Measurements from ENCODE around the gene VSTM2A. TPM values are rescaled to one million over a fixed set of nuclear protein-coding genes. Genes with fewer than 3 reads are reported as not detected.

The VSTM2A gene
- total RNA-seq, 1 experiment from 2014 or later: not detected

DNA sequence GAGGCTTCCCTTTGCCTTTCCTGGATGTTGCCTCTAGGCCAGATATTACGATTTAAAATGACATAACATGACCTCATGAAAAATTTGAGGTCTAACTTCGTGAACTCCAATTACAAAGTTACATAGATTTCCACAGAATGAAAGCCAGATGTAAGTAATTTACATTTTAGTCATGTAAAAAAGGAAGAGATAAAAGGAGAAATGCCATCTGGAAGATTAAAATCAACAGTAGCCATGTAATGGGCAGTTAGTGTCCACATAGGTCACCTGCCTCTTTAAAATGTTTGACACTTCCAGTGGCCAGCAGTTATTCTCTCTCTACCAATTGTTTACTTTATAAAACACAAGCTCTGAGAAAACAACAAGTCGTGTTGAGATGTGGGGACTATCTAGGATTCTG lies 4.1 kb upstream of the VSTM2A start:
- CTCF ChIA-PET: no interaction called here
- no peaks in the 10 kb centered on the region for H3K4me1 ChIP-seq (replicated peaks; ENCODE audit: insufficient read depth)

DNA sequence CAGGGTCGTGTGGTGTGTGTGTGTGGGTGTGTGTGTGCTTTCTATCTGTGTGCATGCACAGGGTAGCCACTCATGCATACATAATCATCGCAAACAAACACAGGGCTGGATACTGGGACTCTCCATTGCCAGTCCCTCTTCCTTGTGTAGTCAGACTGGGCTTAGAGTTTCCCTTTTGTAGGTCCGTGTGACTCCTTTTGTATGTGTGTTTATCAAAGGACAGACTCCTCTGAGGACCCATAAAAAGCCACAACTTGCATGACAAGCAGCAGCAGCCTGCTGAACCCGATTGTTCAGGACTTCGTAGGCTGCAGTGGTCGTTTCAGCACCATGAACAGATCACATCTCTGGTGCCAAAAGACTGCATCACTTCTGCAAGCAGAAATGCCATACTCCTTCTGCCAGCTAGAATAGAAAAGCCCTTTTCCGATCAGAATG lies 895 bp downstream of the VSTM2A start:
- H3K9me2 ChIP-seq (ENCODE audit: insufficient read depth): no peaks in the 10 kb centered on the region
- intact Hi-C loops (cut with micrococcal nuclease; ENCODE audit: unreplicated experiment): no loop called here
- no peaks in the 10 kb centered on the region for H3K79me2 ChIP-seq (ENCODE audit: low read depth)
- H3K9me3 ChIP-seq (ENCODE audit: insufficient read depth, low read depth): no peaks in the 10 kb centered on the region
- no peaks in the 10 kb centered on the region for H3F3A ChIP-seq (ENCODE audit: insufficient read depth, low read depth)
- ChIA-PET POLR2A (ENCODE audit: unreplicated experiment) (no interaction called here), CTCF (no interaction called here)
- no peaks in the 10 kb centered on the region for H3K36me3 ChIP-seq (ENCODE audit: low read depth)
- H3K27me3 ChIP-seq (ENCODE audit: insufficient read depth, low read depth): peaks cover 63% of the 10 kb centered on the region
- no peak overlapping the region for H2AFZ ChIP-seq
- no peak for DNase-seq
- H3K27ac ChIP-seq: no peak overlapping the region
- no TSS peak for BruUV-seq (replicated peaks)
- no peaks in the 10 kb centered on the region for H4K20me1 ChIP-seq (ENCODE audit: insufficient read depth)
- H3K4me1 ChIP-seq (replicated peaks; ENCODE audit: insufficient read depth): no peaks in the 10 kb centered on the region
- no peak for TF ChIP-seq CTCF (conservative IDR thresholded peaks at IDR 0.05)
- TF ChIP-seq EZH2 (IDR thresholded peaks at IDR 0.05; ENCODE audit: low read depth): no peak
- no peak overlapping the region for H3K4me3 ChIP-seq
- no peak overlapping the region for H3K4me2 ChIP-seq

More for the DNA sequence above, 4.1 kb upstream of the VSTM2A start:
- no peak for DNase-seq
- Histone ChIP-seq H3K27ac (no peak overlapping the region), H3F3A (ENCODE audit: insufficient read depth, low read depth) (no peaks in the 10 kb centered on the region), H3K79me2 (ENCODE audit: low read depth) (no peaks in the 10 kb centered on the region), H3K9me3 (ENCODE audit: insufficient read depth, low read depth) (no peaks in the 10 kb centered on the region), H3K9me2 (ENCODE audit: insufficient read depth) (no peaks in the 10 kb centered on the region), H4K20me1 (ENCODE audit: insufficient read depth) (no peaks in the 10 kb centered on the region), H3K27me3 (ENCODE audit: insufficient read depth, low read depth) (peaks cover 60% of the 10 kb centered on the region), H3K4me2 (no peak overlapping the region), H2AFZ (no peak overlapping the region), H3K4me3 (no peak overlapping the region), H3K36me3 (ENCODE audit: low read depth) (no peaks in the 10 kb centered on the region)
- no TSS peak for BruUV-seq (replicated peaks)
- no peak for TF ChIP-seq EZH2 (IDR thresholded peaks at IDR 0.05; ENCODE audit: low read depth)
- TF ChIP-seq CTCF (conservative IDR thresholded peaks at IDR 0.05): no peak
- intact Hi-C loops (cut with micrococcal nuclease; ENCODE audit: unreplicated experiment): no loop called here
- POLR2A ChIA-PET (ENCODE audit: unreplicated experiment): no interaction called here

DNA sequence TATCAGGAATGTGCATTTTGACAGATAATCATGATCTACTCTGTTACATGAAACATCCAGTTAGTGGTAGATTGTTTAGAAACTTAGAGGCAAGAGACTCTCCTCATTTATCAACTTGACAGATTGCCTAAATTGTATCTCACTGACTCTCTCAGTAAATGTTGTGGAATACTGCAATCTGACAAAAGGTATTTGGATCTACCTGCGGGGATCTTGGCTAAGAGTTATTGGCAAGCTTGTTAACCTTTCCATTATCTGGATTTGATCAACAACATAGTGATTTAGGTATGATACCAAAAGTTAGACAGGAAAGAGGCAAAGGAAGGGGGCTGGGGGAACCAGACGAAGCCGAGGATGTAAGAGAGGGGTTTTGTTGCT lies 2.0 kb downstream of the VSTM2A start:
- no TSS peak for BruUV-seq (replicated peaks)
- Histone ChIP-seq H3K27ac (no peak overlapping the region), H3K36me3 (ENCODE audit: low read depth) (no peaks in the 10 kb centered on the region), H2AFZ (no peak overlapping the region), H4K20me1 (ENCODE audit: insufficient read depth) (no peaks in the 10 kb centered on the region), H3K9me2 (ENCODE audit: insufficient read depth) (no peaks in the 10 kb centered on the region), H3K4me3 (no peak overlapping the region), H3K4me2 (no peak overlapping the region), H3K9me3 (ENCODE audit: insufficient read depth, low read depth) (no peaks in the 10 kb centered on the region), H3F3A (ENCODE audit: insufficient read depth, low read depth) (no peaks in the 10 kb centered on the region), H3K79me2 (ENCODE audit: low read depth) (no peaks in the 10 kb centered on the region), H3K27me3 (ENCODE audit: insufficient read depth, low read depth) (peaks cover 57% of the 10 kb centered on the region), H3K4me1 (replicated peaks; ENCODE audit: insufficient read depth) (no peaks in the 10 kb centered on the region)
- TF ChIP-seq EZH2 (IDR thresholded peaks at IDR 0.05; ENCODE audit: low read depth) (no peak), CTCF (conservative IDR thresholded peaks at IDR 0.05) (no peak)
- intact Hi-C loops (cut with micrococcal nuclease; ENCODE audit: unreplicated experiment): no loop called here
- ChIA-PET POLR2A (ENCODE audit: unreplicated experiment) (no interaction called here), CTCF (no interaction called here)
- DNase-seq: no peak

Measured in PC-9 (cell line).